Measurements from ENCODE around the gene LRPPRC. TPM values are rescaled to one million over a fixed set of nuclear protein-coding genes. Genes with fewer than 3 reads are reported as not detected.

Gene LRPPRC
- total RNA-seq, 1 experiment from 2014 or later, result 253 TPM

- no peak overlapping the region for H3K4me3 Mint-ChIP-seq
- no peak for TF ChIP-seq ZNF532 (CRISPR knock-in tag; IDR thresholded peaks at IDR 0.05; ENCODE audit: borderline replicate concordance)
- no peak for TF ChIP-seq ARID4B (CRISPR knock-in tag; IDR thresholded peaks at IDR 0.05; ENCODE audit: borderline replicate concordance)
- no peak for TF ChIP-seq CBFB (CRISPR knock-in tag; IDR thresholded peaks at IDR 0.05; ENCODE audit: low read depth)
- no peak for TF ChIP-seq ZNF121 (CRISPR knock-in tag; IDR thresholded peaks at IDR 0.05)
- no peak for TF ChIP-seq TEAD1 (CRISPR knock-in tag; IDR thresholded peaks at IDR 0.05)
- ChIA-PET CTCF (no interaction called here), POLR2A (no interaction called here)
- no peak for ATAC-seq
- H3K36me3 Mint-ChIP-seq, result no peaks in the 10 kb centered on the region
- peaks cover 2% of the 10 kb centered on the region for H3K4me1 Mint-ChIP-seq
- H3K9me3 Mint-ChIP-seq, result no peaks in the 10 kb centered on the region
- H3K27me3 Mint-ChIP-seq (ENCODE audit: low read depth), result peaks cover 3% of the 10 kb centered on the region; the same call in 1 of the 2 replicates
- H3K27ac Mint-ChIP-seq, result no peak overlapping the region
- DNase-seq (ENCODE audit: low spot score), result no peak
These were observed 116.5 kb downstream of the LRPPRC start for GRCh38 chr2:43879261-43879660.

- ATAC-seq, result peak; percentile 86
- TF ChIP-seq CTCF (IDR thresholded peaks at IDR 0.05), result peak; percentile 97
- no peak for TF ChIP-seq ZNF263 (CRISPR knock-in tag; IDR thresholded peaks at IDR 0.05; ENCODE audit: low read depth)
- no peak for TF ChIP-seq ARID4B (CRISPR knock-in tag; IDR thresholded peaks at IDR 0.05; ENCODE audit: borderline replicate concordance)
- TF ChIP-seq PREB (CRISPR knock-in tag; IDR thresholded peaks at IDR 0.05; ENCODE audit: borderline replicate concordance), result no peak
- TF ChIP-seq OVOL2 (CRISPR knock-in tag; IDR thresholded peaks at IDR 0.05; ENCODE audit: borderline replicate concordance), result no peak
- TF ChIP-seq GABPB1 (CRISPR knock-in tag; IDR thresholded peaks at IDR 0.05), result peak; percentile 49; the same call in 1 of the 2 replicates
- POLR2A ChIA-PET, result no interaction called here
- no peak overlapping the region for H3K27ac Mint-ChIP-seq
- H3K36me3 Mint-ChIP-seq, result no peaks in the 10 kb centered on the region
- H3K4me1 Mint-ChIP-seq, result peaks cover 2% of the 10 kb centered on the region
- no peak overlapping the region for H3K4me3 Mint-ChIP-seq
- peak; percentile 88 for DNase-seq (ENCODE audit: low spot score)
- peaks cover 3% of the 10 kb centered on the region; the same call in 1 of the 2 replicates for H3K27me3 Mint-ChIP-seq (ENCODE audit: low read depth)
- H3K9me3 Mint-ChIP-seq, result no peaks in the 10 kb centered on the region
- CTCF ChIA-PET, result interaction anchor here (0.5 to 1.5 kb wide), 31 partner anchors 9 to 947 kb away, joined by 3 to 12 read pairs (median 4); no protein-coding TSS in a partner anchor
These were observed 117.9 kb downstream of the LRPPRC start for GRCh38 chr2:43877782-43878464.
